NK-92 treated with Interleukin-12 subunit alpha and Interleukin-12 subunit beta, amount 100 ng/mL, for 24 hours (cell line): Measurements from ENCODE around the gene SH3BGRL.

ENCODE experiments used
- DNase-seq: peaks from one replicate; lab custom pipeline; 2025; lab: John Stamatoyannopoulos, UW

The SH3BGRL gene

DNA sequence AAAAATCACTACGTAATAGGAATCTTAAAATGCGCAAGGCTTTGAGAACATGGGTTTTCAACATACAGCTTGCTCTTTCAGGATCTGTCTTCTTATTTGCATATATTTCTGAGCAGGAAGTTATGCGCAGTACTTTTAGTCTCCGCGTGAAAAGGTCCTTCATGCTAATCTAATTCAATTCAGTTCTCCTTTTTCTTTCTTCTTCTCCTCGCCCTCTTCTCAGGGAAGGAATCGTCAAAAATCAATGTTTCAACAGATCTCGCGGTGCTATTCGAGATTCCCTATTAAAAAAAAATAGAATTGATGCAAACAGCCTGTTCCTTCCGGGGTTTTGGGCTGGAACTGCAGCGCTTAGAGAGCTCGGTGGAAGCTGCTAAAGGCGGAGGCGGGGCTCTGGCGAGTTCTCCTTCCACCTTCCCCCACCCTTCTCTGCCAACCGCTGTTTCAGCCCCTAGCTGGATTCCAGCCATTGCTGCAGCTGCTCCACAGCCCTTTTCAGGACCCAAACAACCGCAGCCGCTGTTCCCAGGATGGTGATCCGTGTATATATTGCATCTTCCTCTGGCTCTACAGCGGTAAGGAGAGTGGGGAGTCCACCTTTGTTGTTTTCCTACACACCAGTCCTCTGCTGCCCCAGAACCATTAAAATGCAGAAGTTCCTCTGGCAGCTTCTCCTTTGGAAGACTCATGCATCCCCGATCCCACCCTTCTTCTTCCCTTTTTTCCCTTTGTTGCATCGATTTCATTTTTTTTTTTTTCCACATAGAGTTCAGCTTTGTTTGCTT, at the start of gene SH3BGRL, which contains the start of gene HMGN5:
TSS of gene SH3BGRL (plus strand) at position 432 of the 785 bp plus-strand sequence. CDS start at position 531, 99 bp downstream.
TSS of gene HMGN5 (minus strand) at position 243 of the 785 bp plus-strand sequence. CDS start 80,364 bp downstream, outside the sequence.
- DNase-seq, result peak; percentile 52

DNA sequence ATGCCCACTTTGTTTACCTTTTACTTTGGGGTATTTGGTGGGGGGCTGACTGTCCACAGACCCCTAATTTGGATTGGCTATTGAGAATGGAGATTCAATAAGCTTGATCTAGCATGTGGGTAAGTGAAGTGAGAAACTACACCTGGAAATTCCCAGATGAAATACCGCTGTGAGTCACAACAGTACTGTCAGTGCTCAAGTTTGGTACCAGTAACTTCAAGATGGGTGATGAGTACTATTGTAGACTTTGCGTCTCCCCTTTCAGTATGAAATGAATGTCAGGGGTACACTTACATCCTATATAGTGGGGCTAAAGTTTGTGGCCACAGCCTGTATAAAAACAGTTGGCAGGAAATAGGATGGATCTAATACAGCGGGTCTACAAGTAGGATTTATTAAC, 33.5 kb upstream of the SH3BGRL start:
- no peak for DNase-seq

DNA sequence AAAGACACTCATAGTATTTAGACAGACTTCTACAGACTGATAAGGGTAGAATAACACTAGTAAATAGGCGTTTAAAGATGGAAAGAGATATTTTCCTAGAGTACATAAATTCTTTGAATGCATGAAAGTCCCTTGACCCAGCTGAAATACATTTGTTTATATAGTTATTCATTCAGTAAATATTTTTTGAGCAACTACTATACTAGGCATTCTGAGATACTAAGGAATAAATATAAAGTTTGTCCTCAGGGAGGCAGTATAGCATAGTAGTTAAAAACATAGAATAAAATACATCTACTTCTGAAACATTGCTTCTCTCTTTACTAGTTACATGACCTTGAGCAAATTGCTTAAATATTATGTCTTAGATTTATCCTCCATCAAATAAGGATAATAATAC, 27.6 kb upstream of the SH3BGRL start:
- no peak for DNase-seq

DNA sequence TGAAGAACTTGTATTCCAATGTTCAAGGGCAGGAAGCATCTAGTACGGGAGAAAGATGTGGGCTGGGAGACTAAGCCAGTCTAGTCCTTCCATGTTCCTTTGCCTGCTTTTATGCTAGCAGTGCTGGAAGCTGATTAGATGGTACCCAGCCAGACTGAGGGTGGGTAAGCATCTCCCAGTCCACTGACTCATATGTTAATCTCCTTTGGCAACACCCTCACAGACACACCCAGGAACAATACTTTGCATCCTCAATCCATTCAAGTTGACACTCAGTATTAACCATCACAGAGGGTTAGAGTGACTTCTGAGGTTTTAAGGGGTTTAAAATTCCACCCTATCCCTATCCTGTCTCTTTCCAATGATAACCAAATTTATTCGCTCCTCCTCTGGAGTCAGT, 6.6 kb upstream of the SH3BGRL start:
- DNase-seq, result no peak

DNA sequence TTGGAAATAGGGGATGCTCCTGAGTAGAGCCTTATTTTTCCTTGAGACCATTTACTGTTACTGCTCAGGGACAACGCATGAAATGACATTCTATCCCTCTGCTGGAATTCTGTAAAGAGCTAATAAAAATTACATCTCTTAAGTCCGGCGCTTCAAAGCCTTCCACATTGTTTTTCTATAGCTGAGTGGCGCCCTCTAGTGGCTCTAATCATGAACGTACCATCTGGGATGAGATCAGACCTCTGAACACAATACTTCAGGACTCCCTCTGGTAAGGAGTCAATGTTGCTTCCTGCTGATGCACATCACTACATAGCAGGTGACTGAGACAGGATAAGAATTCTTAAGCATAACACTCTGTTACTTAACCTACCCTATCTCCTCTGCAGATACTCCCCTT, 6.2 kb upstream of the SH3BGRL start:
- DNase-seq, result no peak

DNA sequence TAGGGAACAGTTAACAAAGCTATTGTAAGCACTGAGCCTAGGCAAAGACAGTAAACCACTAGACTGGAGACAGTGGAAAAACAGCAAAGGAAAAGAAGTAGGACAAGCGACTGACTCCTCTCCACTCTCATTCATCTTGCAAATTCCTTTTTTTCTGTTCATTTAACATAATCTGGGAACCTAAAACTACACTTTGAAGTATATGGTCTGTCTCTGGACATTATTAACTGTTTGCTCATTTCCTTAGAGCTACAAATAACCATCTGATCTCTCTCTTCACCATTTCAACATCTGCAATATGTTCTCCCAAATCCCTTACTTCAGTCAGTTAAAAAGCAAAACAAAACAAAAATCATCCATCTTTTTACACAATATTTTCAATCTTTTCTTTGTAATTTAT, 831 bp upstream of the SH3BGRL start:
- no peak for DNase-seq

DNA sequence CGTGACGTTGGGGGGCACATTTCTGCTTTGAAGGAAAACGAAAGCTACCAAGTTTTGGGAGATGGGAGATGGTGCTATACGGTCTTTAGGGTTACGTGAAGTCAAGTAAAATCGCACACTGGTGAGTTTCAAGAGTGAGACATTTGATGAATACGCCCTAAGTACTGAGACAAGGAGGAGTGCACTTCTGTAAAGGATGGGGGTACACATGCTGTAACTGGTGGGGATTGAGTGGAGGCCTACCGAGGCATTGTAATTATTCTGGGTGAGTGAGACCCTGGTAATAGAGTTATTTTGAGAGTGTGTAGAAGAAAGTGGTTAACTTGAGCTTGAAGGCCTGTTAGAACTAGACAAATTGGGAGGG, 536 bp downstream of the SH3BGRL start:
- DNase-seq, result no peak

DNA sequence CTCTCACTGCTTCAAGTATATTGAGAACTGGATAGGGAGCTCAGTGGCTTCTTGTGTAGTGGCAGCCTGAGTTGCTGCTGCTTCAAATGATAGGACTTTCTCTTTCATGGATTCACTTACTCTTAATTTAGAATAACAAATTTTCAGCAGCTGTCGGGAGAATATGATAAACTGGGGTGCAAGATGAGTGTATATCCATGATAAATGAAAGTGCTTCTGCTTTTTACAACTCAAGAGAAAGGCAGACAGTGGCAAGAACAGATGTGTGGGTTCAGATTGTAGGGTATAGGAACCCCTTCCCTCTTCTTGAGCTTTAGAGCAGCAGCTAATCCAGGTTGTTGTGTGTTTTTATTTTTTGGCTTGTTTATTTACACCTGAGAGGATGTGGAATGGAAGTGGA, 1.0 kb downstream of the SH3BGRL start:
- no peak for DNase-seq

DNA sequence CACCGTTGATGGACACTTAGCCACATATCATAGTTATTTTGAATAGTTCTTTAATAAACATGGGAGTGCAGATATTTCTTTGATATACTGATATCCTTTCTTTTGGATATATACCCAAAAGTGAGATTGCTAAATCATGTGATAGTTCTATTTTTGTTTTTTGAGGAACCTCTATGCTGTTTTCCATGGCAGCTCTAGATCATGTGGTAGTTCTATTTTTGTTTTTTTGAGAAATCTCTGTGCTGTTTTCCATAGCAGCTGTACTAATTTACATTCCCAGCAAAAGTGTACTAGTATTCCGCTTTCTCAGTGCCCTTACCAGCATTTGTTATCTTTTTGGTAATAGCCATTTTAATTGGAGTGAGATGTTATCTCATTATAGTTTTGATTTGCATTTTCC, 3.6 kb downstream of the SH3BGRL start:
- no peak for DNase-seq

DNA sequence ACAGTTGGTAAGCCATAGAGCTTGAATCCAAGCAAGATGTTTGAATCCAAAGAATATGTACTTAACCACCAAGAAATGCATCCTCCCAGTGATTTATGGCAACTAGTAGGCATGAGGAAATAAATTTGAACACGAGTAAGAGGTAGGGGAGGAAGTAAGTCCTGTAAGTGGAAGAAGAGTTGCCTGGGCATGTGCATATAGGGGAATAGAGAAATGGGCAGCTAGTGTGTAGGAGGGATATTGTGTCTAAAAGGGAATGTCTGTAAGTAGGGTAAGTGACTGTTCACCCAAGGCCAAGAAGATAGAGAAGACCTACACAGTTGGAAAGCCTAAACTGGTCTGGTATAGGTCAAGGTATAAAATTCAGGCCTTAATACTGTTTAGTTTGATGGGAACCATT, 4.6 kb downstream of the SH3BGRL start:
- no peak for DNase-seq

DNA sequence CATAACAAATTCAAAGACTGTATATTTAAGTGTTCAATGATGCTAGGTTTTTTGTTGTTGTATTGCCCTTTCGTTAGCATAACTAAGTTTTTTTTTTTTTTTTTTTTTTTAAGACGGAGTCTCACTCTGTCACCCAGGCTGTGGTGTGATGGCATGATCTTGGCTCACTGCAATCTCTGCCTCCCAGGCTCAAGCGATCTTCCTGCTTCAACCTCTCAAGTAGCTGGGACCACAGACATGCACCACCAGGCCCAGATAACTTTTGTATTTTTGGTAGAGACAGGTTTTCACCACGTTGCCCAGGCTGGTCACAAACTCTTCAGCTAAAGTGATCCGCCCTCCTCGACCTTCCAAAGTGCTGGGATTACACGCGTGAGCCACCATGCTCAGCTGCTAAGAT, 7.0 kb downstream of the SH3BGRL start:
- no peak for DNase-seq

DNA sequence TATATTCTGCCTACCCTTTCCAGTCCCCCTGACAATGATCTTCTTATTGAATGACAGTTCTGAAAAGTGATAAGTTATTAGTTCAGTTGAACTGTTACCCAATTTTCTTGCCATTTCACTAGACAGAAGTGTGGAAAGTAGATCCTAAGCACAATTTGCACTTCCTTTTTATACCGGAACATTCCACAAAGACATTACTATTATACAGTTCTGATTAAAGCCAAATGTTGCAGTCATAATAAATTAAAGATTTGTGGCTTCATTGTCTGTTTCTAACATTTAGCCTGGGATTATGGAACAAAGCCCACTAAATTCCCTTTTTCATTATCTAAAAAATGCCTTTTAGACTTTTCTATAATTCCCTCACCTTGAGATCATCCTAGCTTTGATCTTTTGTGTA, 13.8 kb downstream of the SH3BGRL start:
- no peak for DNase-seq

DNA sequence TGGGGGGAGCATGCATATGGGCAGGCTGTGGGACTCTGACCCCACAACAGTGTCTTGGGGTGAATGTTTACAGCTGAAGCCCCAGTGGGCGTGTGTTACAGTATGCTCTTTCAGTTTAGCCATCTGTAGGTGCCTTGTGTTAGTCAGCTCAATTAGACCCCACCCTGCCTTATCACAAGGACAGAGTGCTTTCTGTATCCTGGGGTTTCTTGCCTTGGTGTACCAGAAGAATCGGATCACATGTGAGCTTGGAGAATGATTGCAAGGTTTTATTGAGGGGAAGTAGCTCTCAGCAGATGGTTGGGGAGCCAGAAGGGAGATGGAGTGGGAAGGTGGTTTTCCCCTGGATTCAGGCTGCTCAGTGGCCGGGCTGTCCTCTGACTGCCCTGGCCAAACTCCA, 27.3 kb downstream of the SH3BGRL start:
- no peak for DNase-seq

DNA sequence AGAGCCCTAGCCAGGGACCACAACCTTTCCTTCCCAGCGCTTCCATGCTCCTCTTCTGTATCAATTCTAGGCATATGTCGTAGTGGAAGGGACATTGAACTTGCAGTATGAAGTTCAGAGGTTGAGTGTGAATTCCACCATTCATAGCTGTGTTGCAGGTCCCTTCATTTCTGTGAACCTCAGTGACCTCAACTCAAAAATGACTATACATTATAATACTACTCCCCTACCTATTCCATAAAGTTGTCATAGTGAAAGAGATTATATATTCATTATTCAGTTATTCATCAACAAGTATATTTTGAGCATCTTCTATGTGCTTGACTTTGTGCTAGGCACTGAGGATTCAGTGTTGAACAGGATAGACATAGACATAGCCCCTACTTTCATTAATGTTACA, 28.0 kb downstream of the SH3BGRL start:
- no peak for DNase-seq

DNA sequence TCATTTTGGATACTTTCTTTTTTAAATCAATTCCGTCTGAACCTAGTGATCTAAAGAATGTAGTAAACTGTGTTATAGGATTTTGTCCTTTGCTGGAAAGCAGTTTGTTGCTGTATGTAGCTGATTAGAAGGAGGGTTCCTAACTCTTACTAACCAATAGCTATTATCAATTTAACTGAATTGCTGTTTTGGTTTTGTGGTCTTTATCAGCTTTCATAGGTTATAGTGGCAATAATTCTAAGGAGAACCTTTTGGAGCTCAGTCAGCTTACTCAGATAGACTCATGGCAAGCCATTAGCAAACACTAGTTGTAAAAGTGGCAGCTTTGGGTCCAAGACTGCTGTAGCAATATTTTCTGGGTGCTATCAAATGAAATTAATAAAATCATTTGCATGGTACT, 29.6 kb downstream of the SH3BGRL start:
- DNase-seq, result no peak

DNA sequence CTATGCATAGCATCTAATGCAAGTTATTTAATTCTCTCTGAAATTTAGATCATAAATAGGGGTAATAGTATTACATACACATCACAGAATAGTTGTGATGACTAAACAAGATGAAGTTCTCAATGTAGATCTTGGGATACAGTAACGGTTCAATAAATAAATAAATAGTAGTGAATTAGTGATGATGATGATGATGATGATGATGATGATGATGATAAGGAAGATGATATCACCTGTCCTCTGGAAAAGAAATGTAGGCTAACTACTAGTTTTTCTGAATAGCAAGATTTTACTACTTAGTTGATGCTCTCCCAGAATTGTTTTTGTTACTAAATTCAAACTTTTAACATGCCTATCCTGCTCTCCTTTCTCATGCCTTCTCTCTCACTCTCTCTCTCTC, 30.3 kb downstream of the SH3BGRL start:
- no peak for DNase-seq

DNA sequence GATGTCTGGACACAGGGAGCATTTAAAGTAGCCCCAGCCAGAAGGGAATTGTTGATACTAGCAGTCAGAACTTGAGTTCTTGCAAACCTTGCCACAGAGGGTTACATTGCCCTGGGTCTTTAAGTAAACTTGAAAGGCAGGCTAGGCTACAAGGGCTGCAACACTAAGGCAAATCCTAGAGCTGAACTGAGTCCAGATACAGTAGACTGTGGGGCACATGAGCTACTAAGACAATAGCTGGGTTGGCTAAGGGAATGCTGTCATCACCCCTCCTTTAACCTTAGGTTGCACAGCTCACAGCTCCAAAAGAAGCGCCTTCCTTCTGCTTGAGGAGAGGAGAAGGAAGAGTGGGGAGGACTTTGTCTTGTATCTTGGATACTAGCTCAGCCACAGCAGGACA, 35.6 kb downstream of the SH3BGRL start:
- DNase-seq, result no peak

DNA sequence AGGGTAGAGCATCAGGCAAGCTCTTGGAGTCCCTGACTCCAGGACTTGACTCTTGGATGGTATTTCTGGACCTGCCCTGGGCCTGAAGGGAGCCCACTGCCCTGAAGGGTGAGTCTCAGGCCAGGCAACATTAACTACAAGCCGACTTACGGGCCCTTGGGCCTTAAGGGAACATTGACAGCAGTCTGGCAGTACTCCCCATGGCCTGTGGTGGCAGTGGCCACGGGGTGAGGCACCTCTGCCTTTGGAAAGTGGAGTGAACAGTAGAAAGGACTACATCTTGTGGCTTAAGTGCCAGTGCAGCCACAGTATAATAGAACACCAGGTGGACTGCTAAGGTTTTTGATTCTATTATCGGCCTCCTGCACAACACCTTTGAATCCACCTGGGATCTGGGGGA, 36.3 kb downstream of the SH3BGRL start:
- no peak for DNase-seq

DNA sequence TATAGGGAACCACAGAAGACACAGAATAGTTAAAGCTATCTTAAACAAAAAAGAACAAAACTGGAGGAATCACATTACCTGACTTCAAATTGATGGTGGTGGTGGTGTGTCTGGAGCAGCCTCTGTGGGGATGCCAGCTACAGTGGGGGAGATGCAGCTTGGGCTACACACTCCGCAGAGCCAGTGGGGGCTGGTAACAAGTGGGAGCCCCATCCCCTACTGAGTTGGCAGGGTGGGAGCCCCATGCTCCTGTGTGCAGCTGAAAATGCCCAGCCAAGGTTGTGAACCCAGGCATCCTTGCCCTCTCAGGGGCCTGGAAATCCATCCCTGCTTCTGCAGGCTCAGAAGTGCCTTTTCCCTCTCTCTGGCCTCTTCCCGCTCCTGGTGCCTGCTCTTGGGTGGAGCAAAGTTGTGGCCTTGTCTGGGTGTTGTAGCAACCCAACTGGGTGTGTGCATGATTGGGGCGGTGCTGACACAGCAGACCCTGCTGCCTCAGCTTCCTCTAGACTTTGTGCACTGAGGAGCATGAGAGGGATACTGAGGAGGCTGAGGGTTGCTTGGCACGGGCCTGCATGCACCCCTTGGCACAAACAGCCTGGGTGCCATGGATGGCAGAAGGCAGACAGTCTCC, 38.9 kb downstream of the SH3BGRL start:
- DNase-seq, result no peak

DNA sequence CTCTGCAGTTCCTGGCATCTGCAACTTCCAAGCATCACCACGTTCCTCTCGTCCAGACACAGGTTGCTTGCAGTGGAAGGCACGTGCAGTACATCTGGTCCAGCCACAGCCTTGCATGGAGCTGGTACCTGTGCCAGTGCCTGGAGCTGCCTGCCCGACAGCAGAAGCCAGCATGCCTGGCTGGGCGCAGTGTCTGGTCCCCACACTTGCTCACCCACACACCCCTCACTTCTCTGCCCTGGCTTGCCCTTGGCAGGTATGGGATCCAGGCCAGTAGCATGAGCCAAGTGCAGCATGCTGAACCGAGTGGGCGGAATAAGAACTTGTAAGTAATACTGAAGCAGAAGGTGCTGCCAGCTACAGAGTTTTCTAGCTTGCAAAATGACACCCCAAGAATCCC, 39.9 kb downstream of the SH3BGRL start:
- DNase-seq, result no peak

DNA sequence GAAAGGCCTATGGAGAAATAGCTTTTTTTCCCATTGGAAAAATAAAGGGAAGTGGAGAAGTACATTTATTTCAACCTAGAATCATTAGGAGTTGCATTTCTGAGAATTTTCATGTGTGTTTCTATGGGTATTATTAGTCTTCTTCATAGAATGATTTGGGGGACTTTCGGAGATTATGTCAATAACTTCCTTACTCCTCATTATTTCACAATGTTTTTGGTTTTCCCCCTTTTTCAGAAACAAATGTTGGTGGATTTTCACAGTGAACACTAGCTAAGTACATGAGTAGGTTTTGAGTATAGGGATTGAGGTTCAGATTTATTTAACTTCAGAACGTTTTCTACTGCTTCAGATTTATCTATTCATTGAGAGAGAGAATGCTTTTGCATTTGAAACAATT, 54.0 kb downstream of the SH3BGRL start:
- DNase-seq, result no peak

DNA sequence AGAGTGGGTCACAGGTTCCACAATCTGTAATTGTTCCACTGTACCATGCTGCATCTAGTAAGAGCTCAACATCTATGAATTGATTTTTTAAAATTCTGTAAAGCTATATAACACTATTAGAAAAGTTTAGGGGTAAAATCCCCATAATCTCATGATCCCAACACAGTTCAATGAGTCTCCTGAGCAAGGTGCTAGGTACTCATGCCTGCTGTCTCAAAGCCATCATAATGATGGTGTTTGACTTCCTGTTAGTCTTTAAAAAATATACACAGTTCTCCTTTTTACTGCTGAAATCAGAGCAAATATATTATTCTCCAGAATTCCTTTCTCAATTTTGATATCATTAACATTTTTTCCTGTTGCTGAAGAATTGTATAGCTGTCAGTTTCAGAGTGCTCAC, 55.9 kb downstream of the SH3BGRL start:
- no peak for DNase-seq

DNA sequence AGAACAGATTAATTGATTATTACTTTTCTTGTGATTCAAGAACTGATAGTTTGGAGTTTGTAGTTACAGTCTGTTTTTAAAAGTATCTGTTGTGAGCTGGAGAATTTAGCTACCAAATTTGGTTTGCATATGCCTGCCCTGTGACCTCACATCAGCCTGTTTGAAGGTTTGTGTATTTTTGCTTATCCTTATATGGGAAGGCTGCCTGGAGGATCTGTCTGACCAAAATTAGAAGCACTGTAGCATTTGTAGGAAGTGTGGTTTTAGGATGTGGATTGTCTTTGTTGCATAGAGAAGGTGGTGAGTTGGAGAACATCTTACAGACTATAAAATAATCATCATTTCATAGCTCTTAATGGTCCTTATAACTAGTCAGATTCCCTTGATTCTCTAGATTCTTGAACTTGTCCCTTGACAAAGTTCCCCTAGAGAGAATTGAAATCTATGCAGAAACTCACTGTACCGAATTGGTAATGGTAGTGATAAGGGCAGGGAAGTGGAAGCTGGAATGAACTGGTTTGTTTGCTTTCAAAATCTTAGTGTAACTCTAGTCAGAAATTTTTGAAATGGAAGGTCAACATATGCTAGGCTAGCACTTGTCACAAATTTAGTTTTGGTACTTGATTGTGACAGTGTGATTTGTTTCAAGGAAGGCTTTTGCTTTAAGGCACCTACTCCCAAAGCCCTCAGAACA, 57.3 kb downstream of the SH3BGRL start:
- no peak for DNase-seq
